Gastroesophageal sphincter (tissue), 3 donors: ENCODE results near the gene PITX1.

Experiments
- EP300 ChIP-seq: sonication (generic); formaldehyde crosslinking; IDR thresholded peaks from one replicate; pipeline ENCODE4 v1.6.1; 2017; ENCODE audit warnings: antibody characterized with exemption, mild to moderate bottlenecking
- TF ChIP-seq, protein P1 (sequence below), 4 experiments: fragments of 200-600 bp in 2 of 4; fragments of 450-650 bp in 2 of 4; sonication (generic) in 1 of 4; IDR thresholded peaks; one replicate each; pipeline ENCODE4 v1.5.1; 2017 to 2019; ENCODE audit warnings: antibody characterized with exemption in 4 of 4, mild to moderate bottlenecking in 2 of 4, moderate library complexity in 2 of 4

DNA sequence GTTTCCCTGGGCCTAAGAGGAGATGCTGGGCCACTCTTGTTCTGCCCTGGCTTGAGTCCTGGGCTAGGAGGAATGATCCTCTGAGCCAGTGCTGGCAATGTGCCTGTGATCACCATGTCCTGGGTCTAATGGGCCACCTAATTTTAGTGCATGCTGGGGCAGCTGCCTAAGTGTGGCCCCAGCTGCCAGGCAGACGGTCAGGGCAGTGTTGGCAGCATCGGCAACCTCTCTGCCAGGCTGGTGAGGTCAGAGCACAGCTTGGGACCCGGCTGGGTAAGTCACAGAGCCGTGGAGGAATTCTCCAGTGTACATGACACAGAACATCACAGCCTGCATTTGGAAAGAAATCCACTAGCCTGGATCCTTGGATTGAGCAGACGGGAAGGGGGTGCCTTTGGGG, 21.4 kb upstream of the PITX1 start:
- TF ChIP-seq, protein P1, sequence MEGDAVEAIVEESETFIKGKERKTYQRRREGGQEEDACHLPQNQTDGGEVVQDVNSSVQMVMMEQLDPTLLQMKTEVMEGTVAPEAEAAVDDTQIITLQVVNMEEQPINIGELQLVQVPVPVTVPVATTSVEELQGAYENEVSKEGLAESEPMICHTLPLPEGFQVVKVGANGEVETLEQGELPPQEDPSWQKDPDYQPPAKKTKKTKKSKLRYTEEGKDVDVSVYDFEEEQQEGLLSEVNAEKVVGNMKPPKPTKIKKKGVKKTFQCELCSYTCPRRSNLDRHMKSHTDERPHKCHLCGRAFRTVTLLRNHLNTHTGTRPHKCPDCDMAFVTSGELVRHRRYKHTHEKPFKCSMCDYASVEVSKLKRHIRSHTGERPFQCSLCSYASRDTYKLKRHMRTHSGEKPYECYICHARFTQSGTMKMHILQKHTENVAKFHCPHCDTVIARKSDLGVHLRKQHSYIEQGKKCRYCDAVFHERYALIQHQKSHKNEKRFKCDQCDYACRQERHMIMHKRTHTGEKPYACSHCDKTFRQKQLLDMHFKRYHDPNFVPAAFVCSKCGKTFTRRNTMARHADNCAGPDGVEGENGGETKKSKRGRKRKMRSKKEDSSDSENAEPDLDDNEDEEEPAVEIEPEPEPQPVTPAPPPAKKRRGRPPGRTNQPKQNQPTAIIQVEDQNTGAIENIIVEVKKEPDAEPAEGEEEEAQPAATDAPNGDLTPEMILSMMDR (IDR thresholded peaks at IDR 0.05): no peak
- no peak for TF ChIP-seq EP300
